Vagina (tissue), 2 donors: Measurements from ENCODE around the gene CCR5.

ENCODE experiments used
- POLR2A ChIP-seq, 2 donors: fragments of 450-650 bp; IDR thresholded peaks; one replicate each; pipeline ENCODE4 v1.6.1; 2017; ENCODE audit warnings: antibody characterized with exemption in 2 of 2, mild to moderate bottlenecking in 2 of 2, moderate library complexity in 2 of 2
- TF ChIP-seq, protein P1 (sequence below), 3 experiments: fragments of 450-650 bp in 2 of 3; fragments of 200-600 bp in 1 of 3; sonication (generic) in 1 of 3; IDR thresholded peaks; one replicate each; pipeline ENCODE4 v1.5.1; 2017 to 2019; ENCODE audit warnings: antibody characterized with exemption in 3 of 3, mild to moderate bottlenecking in 2 of 3, moderate library complexity in 2 of 3

DNA sequence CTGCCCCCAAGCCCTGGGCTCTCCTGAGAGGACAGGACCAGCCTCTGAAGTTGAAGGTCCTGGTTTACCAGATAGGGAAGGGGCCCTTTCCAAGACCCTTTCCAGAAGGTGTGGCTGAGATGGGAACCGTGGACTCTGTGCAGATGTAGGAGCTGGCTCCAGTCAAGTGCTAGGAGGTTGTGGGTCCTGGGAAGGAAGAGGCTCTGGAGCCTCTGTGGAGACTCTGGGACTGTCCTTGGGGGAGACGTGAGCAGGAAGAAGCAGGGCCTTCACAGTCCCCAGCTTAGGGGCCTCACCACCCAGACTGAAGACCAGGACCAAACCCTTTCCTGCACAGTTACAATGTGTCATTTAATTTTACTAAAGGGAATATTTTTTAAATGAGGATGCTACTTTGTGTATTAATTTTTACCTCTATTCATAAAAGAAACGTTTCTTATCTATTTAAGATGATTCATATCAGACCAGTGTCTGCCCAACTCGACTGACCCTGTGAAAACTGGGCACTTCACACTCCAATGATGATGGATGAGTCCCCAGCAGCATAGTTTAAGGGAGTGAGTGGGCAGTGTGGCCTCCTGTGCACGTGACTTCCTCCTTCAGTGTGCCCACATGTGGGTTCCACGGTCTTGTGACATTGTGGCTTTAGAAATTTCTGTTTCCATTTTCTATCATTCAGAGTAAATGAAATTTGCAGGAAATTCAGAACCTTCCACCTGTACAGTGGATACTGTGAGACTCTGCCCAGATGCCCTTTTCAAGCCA, 25.2 kb downstream of the CCR5 start:
- TF ChIP-seq, protein P1, sequence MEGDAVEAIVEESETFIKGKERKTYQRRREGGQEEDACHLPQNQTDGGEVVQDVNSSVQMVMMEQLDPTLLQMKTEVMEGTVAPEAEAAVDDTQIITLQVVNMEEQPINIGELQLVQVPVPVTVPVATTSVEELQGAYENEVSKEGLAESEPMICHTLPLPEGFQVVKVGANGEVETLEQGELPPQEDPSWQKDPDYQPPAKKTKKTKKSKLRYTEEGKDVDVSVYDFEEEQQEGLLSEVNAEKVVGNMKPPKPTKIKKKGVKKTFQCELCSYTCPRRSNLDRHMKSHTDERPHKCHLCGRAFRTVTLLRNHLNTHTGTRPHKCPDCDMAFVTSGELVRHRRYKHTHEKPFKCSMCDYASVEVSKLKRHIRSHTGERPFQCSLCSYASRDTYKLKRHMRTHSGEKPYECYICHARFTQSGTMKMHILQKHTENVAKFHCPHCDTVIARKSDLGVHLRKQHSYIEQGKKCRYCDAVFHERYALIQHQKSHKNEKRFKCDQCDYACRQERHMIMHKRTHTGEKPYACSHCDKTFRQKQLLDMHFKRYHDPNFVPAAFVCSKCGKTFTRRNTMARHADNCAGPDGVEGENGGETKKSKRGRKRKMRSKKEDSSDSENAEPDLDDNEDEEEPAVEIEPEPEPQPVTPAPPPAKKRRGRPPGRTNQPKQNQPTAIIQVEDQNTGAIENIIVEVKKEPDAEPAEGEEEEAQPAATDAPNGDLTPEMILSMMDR (IDR thresholded peaks at IDR 0.05), result no peak
- no peak for TF ChIP-seq POLR2A (IDR thresholded peaks at IDR 0.05)
